ENCODE results near the gene UBL7. TPM values are rescaled to one million over a fixed set of nuclear protein-coding genes. Genes with fewer than 3 reads are reported as not detected.
A peak's percentile ranks its signal among the peaks of the same experiment; 100 is the strongest.

Gene UBL7
- total RNA-seq, 2 experiments from 2014 or later = 29.5 to 44.1 TPM

GRCh38 chr15:74397239-74398068 lies 63.5 kb downstream of the UBL7 start:
- intact Hi-C loops (cut with micrococcal nuclease; ENCODE audit: unreplicated experiment) = no loop called here
- H4K20me1 ChIP-seq (ENCODE audit: insufficient read depth, low read length) = peaks cover 4% of the 10 kb centered on the region
- no peaks in the 10 kb centered on the region for H3K9me2 ChIP-seq (ENCODE audit: insufficient read depth, low read length)
- peak overlapping the region; percentile 50 for H3K4me2 ChIP-seq (ENCODE audit: low read length)
- no peak overlapping the region for H2AFZ ChIP-seq (ENCODE audit: low read length)
- H3K27ac ChIP-seq (ENCODE audit: low read depth, low read length, poor library complexity, severe bottlenecking) = no peak overlapping the region
- H3K4me1 ChIP-seq (ENCODE audit: insufficient read depth, low read length, poor library complexity, severe bottlenecking) = peaks cover 64% of the 10 kb centered on the region
- TF ChIP-seq CTCF (conservative IDR thresholded peaks at IDR 0.05; ENCODE audit: low read length) (no peak), EZH2phosphoT487 (IDR thresholded peaks at IDR 0.05; ENCODE audit: borderline replicate concordance, low read depth, low read length) (no peak)
- BruUV-seq (replicated peaks) = no TSS peak
- H3K79me2 ChIP-seq (ENCODE audit: insufficient read depth, low read depth, low read length) = no peaks in the 10 kb centered on the region
- H3K36me3 ChIP-seq (ENCODE audit: insufficient read depth, low read length) = no peaks in the 10 kb centered on the region
- ChIA-PET CTCF (ENCODE audit: unreplicated experiment) (no interaction called here), POLR2A (interaction anchor here (1.2 to 2.8 kb wide), 2 partner anchors 8 to 13 kb away, joined by 3 to 7 read pairs; no protein-coding TSS in a partner anchor)
- H3K9me3 ChIP-seq (ENCODE audit: low read length) = no peaks in the 10 kb centered on the region
- H3K4me3 ChIP-seq (ENCODE audit: low read depth, low read length, poor library complexity, severe bottlenecking) = no peak overlapping the region
- DNase-seq (ENCODE audit: low spot score) = peak; percentile 52

- intact Hi-C loops (cut with micrococcal nuclease; ENCODE audit: unreplicated experiment) = no loop called here
Observed at GRCh38 chr15:74396445-74397238, 64.3 kb downstream of the UBL7 start.

More at GRCh38 chr15:74396445-74397238, 64.3 kb downstream of the UBL7 start:
- H4K20me1 ChIP-seq (ENCODE audit: insufficient read depth, low read length) = peaks cover 4% of the 10 kb centered on the region; the same call in 1 of the 2 replicates
- no peak for DNase-seq (ENCODE audit: low spot score)
- no peaks in the 10 kb centered on the region for H3K9me2 ChIP-seq (ENCODE audit: insufficient read depth, low read length)
- BruUV-seq (replicated peaks) = no TSS peak
- H2AFZ ChIP-seq (ENCODE audit: low read length) = no peak overlapping the region
- H3K4me2 ChIP-seq (ENCODE audit: low read length) = peak overlapping the region; percentile 50
- no peaks in the 10 kb centered on the region for H3K79me2 ChIP-seq (ENCODE audit: insufficient read depth, low read depth, low read length)
- no peaks in the 10 kb centered on the region for H3K36me3 ChIP-seq (ENCODE audit: insufficient read depth, low read length)
- ChIA-PET POLR2A (interaction anchor here (1.2 to 2.8 kb wide), 2 partner anchors 9 to 12 kb away, joined by 3 to 7 read pairs; no protein-coding TSS in a partner anchor), CTCF (ENCODE audit: unreplicated experiment) (no interaction called here)
- H3K27ac ChIP-seq (ENCODE audit: low read depth, low read length, poor library complexity, severe bottlenecking) = no peak overlapping the region
- H3K4me1 ChIP-seq (ENCODE audit: insufficient read depth, low read length, poor library complexity, severe bottlenecking) = peaks cover 61% of the 10 kb centered on the region
- no peak overlapping the region for H3K4me3 ChIP-seq (ENCODE audit: low read depth, low read length, poor library complexity, severe bottlenecking)
- TF ChIP-seq CTCF (conservative IDR thresholded peaks at IDR 0.05; ENCODE audit: low read length) (peak; percentile 28; the same call in 1 of the 2 replicates), EZH2phosphoT487 (IDR thresholded peaks at IDR 0.05; ENCODE audit: borderline replicate concordance, low read depth, low read length) (no peak)
- no peaks in the 10 kb centered on the region for H3K9me3 ChIP-seq (ENCODE audit: low read length)
